Epithelial cell of proximal tubule (primary cell): ENCODE data around the gene LCP1. TPM values are rescaled to one million over a fixed set of nuclear protein-coding genes. Genes with fewer than 3 reads are reported as not detected.

ENCODE experiments used
- DNase-seq: peaks from one replicate; pipeline ENCODE4 v3.0.0-alpha.2; 2011; ENCODE audit warnings: low read depth
- H3K4me3 ChIP-seq: 2 replicates; pipeline ENCODE4 v1.5.1; 2011; ENCODE audit warnings: low read depth, mild to moderate bottlenecking, low read length
- total RNA-seq: library from RNA; depleted of rRNA; stranded (reverse); fragments of >200 nt; gene quantifications from 2 replicates; pipeline ENCODE4 v1.2.3, GENCODE V29; 2015
- TF ChIP-seq, protein P1 (sequence below): conservative IDR thresholded peaks from 2 replicates; pipeline ENCODE4 v1.5.1; 2012; ENCODE audit warnings: low read depth, mild to moderate bottlenecking, low read length

LCP1 gene
- total RNA-seq, 1 donor from 2014 or later: 7.0 TPM

- peak; percentile 20 for DNase-seq
- no peak overlapping the region for H3K4me3 ChIP-seq
- TF ChIP-seq, protein P1, sequence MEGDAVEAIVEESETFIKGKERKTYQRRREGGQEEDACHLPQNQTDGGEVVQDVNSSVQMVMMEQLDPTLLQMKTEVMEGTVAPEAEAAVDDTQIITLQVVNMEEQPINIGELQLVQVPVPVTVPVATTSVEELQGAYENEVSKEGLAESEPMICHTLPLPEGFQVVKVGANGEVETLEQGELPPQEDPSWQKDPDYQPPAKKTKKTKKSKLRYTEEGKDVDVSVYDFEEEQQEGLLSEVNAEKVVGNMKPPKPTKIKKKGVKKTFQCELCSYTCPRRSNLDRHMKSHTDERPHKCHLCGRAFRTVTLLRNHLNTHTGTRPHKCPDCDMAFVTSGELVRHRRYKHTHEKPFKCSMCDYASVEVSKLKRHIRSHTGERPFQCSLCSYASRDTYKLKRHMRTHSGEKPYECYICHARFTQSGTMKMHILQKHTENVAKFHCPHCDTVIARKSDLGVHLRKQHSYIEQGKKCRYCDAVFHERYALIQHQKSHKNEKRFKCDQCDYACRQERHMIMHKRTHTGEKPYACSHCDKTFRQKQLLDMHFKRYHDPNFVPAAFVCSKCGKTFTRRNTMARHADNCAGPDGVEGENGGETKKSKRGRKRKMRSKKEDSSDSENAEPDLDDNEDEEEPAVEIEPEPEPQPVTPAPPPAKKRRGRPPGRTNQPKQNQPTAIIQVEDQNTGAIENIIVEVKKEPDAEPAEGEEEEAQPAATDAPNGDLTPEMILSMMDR: no peak
Measured at GRCh38 chr13:46197299-46198048, 15.5 kb upstream of the LCP1 start.

DNA sequence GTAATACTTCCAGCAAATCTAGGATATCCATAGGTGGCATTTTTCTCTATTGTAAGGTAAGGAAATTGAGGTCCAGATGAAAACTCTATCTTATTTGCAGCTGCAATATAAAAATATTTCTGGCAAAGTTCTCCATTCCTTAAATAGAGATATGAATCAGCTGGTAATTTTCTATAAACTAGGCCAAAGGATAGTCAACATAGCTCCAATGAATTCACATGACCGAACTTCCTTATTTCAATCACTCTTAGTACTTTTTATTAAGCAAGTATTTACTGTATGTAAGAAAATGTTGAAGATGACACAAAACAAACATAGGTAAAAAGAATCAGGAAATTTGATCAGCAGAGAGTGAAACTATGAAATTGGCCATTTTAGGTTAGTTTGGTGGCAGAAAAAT lies 13.0 kb upstream of the LCP1 start:
- H3K4me3 ChIP-seq: no peak overlapping the region
- TF ChIP-seq, protein P1: no peak
- no peak for DNase-seq

- no peak overlapping the region for H3K4me3 ChIP-seq
- no peak for DNase-seq
- TF ChIP-seq, protein P1: no peak
Measured at GRCh38 chr13:46192412-46192811, 10.4 kb upstream of the LCP1 start.

- no peak for DNase-seq
- TF ChIP-seq, protein P1: no peak
- no peak overlapping the region for H3K4me3 ChIP-seq
Measured at GRCh38 chr13:46185634-46186033, 3.7 kb upstream of the LCP1 start.

- TF ChIP-seq, protein P1: peak; percentile 61
- H3K4me3 ChIP-seq: no peak overlapping the region
- DNase-seq: no peak
Measured at GRCh38 chr13:46184277-46184699, 2.3 kb upstream of the LCP1 start.

DNA sequence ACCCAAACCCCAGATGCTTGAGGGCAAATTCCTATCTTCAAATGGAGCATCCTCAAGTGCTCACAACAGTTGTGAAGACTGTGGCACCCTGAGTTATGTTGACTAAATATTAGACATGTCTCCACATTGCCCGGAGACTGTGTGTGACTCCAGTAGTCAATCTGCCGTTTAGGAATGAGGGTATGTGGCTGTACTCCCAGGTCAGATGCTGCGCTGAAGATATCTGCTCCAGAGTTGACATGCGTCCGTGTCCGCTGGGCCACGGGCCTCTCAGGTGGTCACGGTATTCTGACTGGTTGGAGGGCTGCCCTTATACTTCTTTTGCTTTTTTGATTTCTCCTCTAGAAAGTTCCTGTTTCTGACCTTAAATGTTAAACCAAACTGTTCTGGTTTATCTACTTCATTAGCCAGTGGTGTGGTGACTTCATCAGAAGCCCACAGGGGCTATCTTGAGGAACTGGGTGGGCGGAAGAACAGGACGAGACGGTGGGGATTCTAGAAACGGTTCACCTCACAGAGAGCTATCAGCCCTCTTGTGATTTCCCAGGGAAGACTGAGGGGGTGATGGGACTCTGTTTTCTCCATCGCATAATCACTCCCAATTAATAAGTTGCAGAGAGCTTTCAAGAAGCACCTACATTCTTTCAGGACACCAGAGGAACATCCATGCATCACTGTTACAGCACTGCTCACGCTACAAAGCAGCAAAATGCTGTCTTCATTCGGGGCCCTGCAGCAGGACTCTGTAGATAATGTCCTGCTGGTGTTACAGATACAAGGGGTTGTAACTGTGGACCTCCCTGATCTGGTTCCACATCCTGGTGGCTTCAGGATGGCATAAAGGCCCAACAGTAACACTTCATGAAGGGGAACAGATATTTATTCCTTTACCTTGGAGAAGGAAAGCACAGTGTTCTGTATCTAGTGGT lies 1.3 kb upstream of the LCP1 start:
- no peak for DNase-seq
- TF ChIP-seq, protein P1: no peak
- H3K4me3 ChIP-seq: no peak overlapping the region
